Mesenchymal stem cell (in vitro differentiated cells and primary cell): ENCODE data around the gene HLCS.
A peak's percentile ranks its signal among the peaks of the same experiment; 100 is the strongest.

ENCODE experiments used
- DNase-seq: peaks from one replicate; pipeline ENCODE4 v3.0.0-alpha.2; 2013
- H2AFZ ChIP-seq: one replicate; pipeline ENCODE4 v1.6.1; 2013; ENCODE audit warnings: low read depth, mild to moderate bottlenecking, control low read depth, inconsistent platforms, low read length, moderate library complexity
- H2AK5ac ChIP-seq: 2 replicates; pipeline ENCODE4 v1.6.1; 2013; ENCODE audit warnings: low read length, moderate library complexity, mild to moderate bottlenecking, inconsistent platforms; ENCODE audit not compliant: severe bottlenecking
- H2BK120ac ChIP-seq: one replicate; pipeline ENCODE4 v1.6.1; 2013; ENCODE audit warnings: low read depth, mild to moderate bottlenecking, inconsistent platforms, low read length, moderate library complexity
- H2BK12ac ChIP-seq, 2 experiments: one replicate each; pipeline ENCODE4 v1.6.1; 2013; ENCODE audit warnings: inconsistent platforms in 2 of 2, low read length in 2 of 2, mild to moderate bottlenecking in 2 of 2, moderate library complexity in 2 of 2, control low read depth in 1 of 2
- H2BK15ac ChIP-seq: one replicate; pipeline ENCODE4 v1.6.1; 2013; ENCODE audit warnings: mild to moderate bottlenecking, low read depth, inconsistent platforms; ENCODE audit not compliant: poor library complexity, severe bottlenecking
- H2BK5ac ChIP-seq: 2 replicates; pipeline ENCODE4 v1.6.1; 2013; ENCODE audit warnings: low read depth, mild to moderate bottlenecking, low read length, control low read depth, inconsistent platforms; ENCODE audit not compliant: poor library complexity, severe bottlenecking
- H3K14ac ChIP-seq, 2 experiments: one replicate each; pipeline ENCODE4 v1.6.1; 2013; ENCODE audit warnings: inconsistent platforms in 2 of 2, low read length in 2 of 2, control low read depth in 1 of 2, mild to moderate bottlenecking in 1 of 2, moderate library complexity in 1 of 2
- H3K18ac ChIP-seq, 2 experiments: one replicate each; pipeline ENCODE4 v1.6.1; 2013; ENCODE audit warnings: inconsistent platforms in 2 of 2, low read length in 2 of 2, control low read depth in 1 of 2, low read depth in 1 of 2, mild to moderate bottlenecking in 1 of 2
- H3K23ac ChIP-seq, 2 experiments: one replicate each; pipeline ENCODE4 v1.6.1; 2013; ENCODE audit warnings: inconsistent platforms in 2 of 2, low read length in 2 of 2, mild to moderate bottlenecking in 2 of 2, moderate library complexity in 2 of 2, control low read depth in 1 of 2
- H3K27ac ChIP-seq: 2 replicates; pipeline ENCODE4 v1.5.1; 2013; ENCODE audit warnings: mild to moderate bottlenecking, moderate library complexity, low read length, control low read depth, inconsistent platforms; ENCODE audit not compliant: poor library complexity, severe bottlenecking
- H3K27me3 ChIP-seq, 2 experiments: 2 replicates each; pipeline versions ENCODE4 v1.6.1 to v1.7.0; 2013; ENCODE audit warnings: low read length in 2 of 2, mild to moderate bottlenecking in 2 of 2, moderate library complexity in 2 of 2, control low read depth in 1 of 2, inconsistent platforms in 1 of 2; ENCODE audit not compliant: control insufficient read depth in 1 of 2, insufficient read depth in 1 of 2
- H3K36me3 ChIP-seq, 2 experiments: 2 replicates each; pipeline versions ENCODE4 v1.6.1 to v1.7.0; 2013; ENCODE audit warnings: low read length in 2 of 2, control low read depth in 1 of 2, inconsistent platforms in 1 of 2, low read depth in 1 of 2, mild to moderate bottlenecking in 1 of 2; ENCODE audit not compliant: insufficient read depth in 2 of 2, control insufficient read depth in 1 of 2
- H3K4ac ChIP-seq, 2 experiments: one replicate each; pipeline ENCODE4 v1.6.1; 2013; ENCODE audit warnings: inconsistent platforms in 2 of 2, low read length in 2 of 2, mild to moderate bottlenecking in 2 of 2, moderate library complexity in 2 of 2, control low read depth in 1 of 2, low read depth in 1 of 2
- H3K4me1 ChIP-seq: 2 replicates; pipeline ENCODE4 v1.6.1; 2013; ENCODE audit warnings: low read depth, low read length, control low read depth; ENCODE audit not compliant: control insufficient read depth, insufficient read depth
- H3K4me2 ChIP-seq: 2 replicates; pipeline ENCODE4 v1.6.1; 2013; ENCODE audit warnings: low read length, mild to moderate bottlenecking, inconsistent platforms; ENCODE audit not compliant: poor library complexity, severe bottlenecking
- H3K4me3 ChIP-seq, 2 experiments: 2 replicates each; pipeline versions ENCODE4 v1.5.1 to v1.7.0; 2013; ENCODE audit warnings: low read length in 2 of 2, mild to moderate bottlenecking in 2 of 2, control low read depth in 1 of 2, low read depth in 1 of 2; ENCODE audit not compliant: insufficient read depth in 1 of 2
- H3K79me1 ChIP-seq: replicated peaks from 2 replicates; pipeline ENCODE4 v1.6.1; 2013; ENCODE audit warnings: mild to moderate bottlenecking, control low read depth, low read length, inconsistent platforms; ENCODE audit not compliant: poor library complexity, severe bottlenecking
- H3K9ac ChIP-seq: 2 replicates; pipeline ENCODE4 v1.7.0; 2013; ENCODE audit warnings: mild to moderate bottlenecking, low read length, moderate library complexity
- H3K9me3 ChIP-seq: 2 replicates; pipeline ENCODE4 v1.7.0; 2013; ENCODE audit warnings: mild to moderate bottlenecking, low read length; ENCODE audit not compliant: control insufficient read depth
- H4K8ac ChIP-seq: one replicate; pipeline ENCODE4 v1.6.1; 2013; ENCODE audit warnings: inconsistent platforms, mild to moderate bottlenecking, low read length, moderate library complexity
- H4K91ac ChIP-seq: one replicate; pipeline ENCODE4 v1.6.1; 2013; ENCODE audit warnings: mild to moderate bottlenecking, low read length, inconsistent platforms
- WGBS: methylation state at CpG from one replicate; pipeline ENCODE4 v1.1.7; 2013; ENCODE audit warnings: mixed read lengths; 5-methylcytosine and 5-hydroxymethylcytosine counted together

Gene HLCS

GRCh38 chr21:36928960-36929359, 37.5 kb downstream of the HLCS start:
- H2AFZ ChIP-seq: no peak overlapping the region
- H2BK12ac ChIP-seq: no peak overlapping the region
- WGBS: 90% methylated on average over 4 of the region's 5 CpGs
- peaks cover 15% of the 10 kb centered on the region for H3K79me1 ChIP-seq
- H3K4ac ChIP-seq: no peak overlapping the region
- H3K18ac ChIP-seq: no peak overlapping the region
- H3K9me3 ChIP-seq: no peaks in the 10 kb centered on the region
- no peak overlapping the region for H2BK120ac ChIP-seq
- H3K9ac ChIP-seq: no peak overlapping the region
- no peak for DNase-seq
- H3K23ac ChIP-seq: no peak overlapping the region
- no peak overlapping the region for H4K8ac ChIP-seq
- H3K27ac ChIP-seq: no peak overlapping the region
- H4K91ac ChIP-seq: no peak overlapping the region
- peaks cover 16 to 25% of the 10 kb centered on the region in 2 experiments for H3K36me3 ChIP-seq
- H3K4me2 ChIP-seq: no peak overlapping the region
- no peaks in the 10 kb centered on the region for H3K27me3 ChIP-seq
- H2BK15ac ChIP-seq: no peak overlapping the region
- H3K4me3 ChIP-seq: no peak overlapping the region
- no peak overlapping the region for H2AK5ac ChIP-seq
- no peak overlapping the region for H2BK5ac ChIP-seq
- H3K4me1 ChIP-seq: peaks cover 4% of the 10 kb centered on the region
- H3K14ac ChIP-seq: no peak overlapping the region

GRCh38 chr21:36927719-36928117, 38.8 kb downstream of the HLCS start:
- no peak overlapping the region for H4K8ac ChIP-seq
- no peak overlapping the region for H3K18ac ChIP-seq
- H2BK5ac ChIP-seq: no peak overlapping the region

GRCh38 chr21:36926989-36927718, 39.3 kb downstream of the HLCS start:
- H3K4me3 ChIP-seq: no peak overlapping the region
- no peak for DNase-seq
- H3K4ac ChIP-seq: no peak overlapping the region
- H4K91ac ChIP-seq: no peak overlapping the region
- 85% methylated on average over 14 of the region's 17 CpGs for WGBS
- no peaks in the 10 kb centered on the region for H3K27me3 ChIP-seq
- H3K14ac ChIP-seq: no peak overlapping the region
- no peak overlapping the region for H2BK15ac ChIP-seq
- no peaks in the 10 kb centered on the region for H3K9me3 ChIP-seq
- peaks cover 28% of the 10 kb centered on the region for H3K79me1 ChIP-seq
- H3K36me3 ChIP-seq: peaks cover 14 to 16% of the 10 kb centered on the region in 2 experiments
- no peak overlapping the region for H2AK5ac ChIP-seq
- H3K4me2 ChIP-seq: no peak overlapping the region
- H4K8ac ChIP-seq: no peak overlapping the region
- no peak overlapping the region for H2AFZ ChIP-seq
- H3K27ac ChIP-seq: no peak overlapping the region
- peak overlapping the region; percentile 12 for H3K9ac ChIP-seq
- H3K18ac ChIP-seq: no peak overlapping the region
- no peak overlapping the region for H3K23ac ChIP-seq
- no peak overlapping the region for H2BK12ac ChIP-seq
- no peak overlapping the region for H2BK5ac ChIP-seq
- no peak overlapping the region for H2BK120ac ChIP-seq
- H3K4me1 ChIP-seq: peaks cover 4% of the 10 kb centered on the region

More at GRCh38 chr21:36927719-36928117, 38.8 kb downstream of the HLCS start:
- Histone ChIP-seq H3K9ac (no peak overlapping the region), H3K27me3 (no peaks in the 10 kb centered on the region), H4K91ac (no peak overlapping the region), H3K4me3 (no peak overlapping the region), H3K23ac (no peak overlapping the region), H2BK12ac (no peak overlapping the region), H3K27ac (no peak overlapping the region), H3K79me1 (peaks cover 23% of the 10 kb centered on the region), H3K14ac (no peak overlapping the region), H2AK5ac (no peak overlapping the region), H3K4me2 (no peak overlapping the region), H2BK15ac (no peak overlapping the region), H3K4me1 (peaks cover 4% of the 10 kb centered on the region), H3K9me3 (no peaks in the 10 kb centered on the region), H3K36me3 (peaks cover 14 to 16% of the 10 kb centered on the region in 2 experiments), H2AFZ (no peak overlapping the region), H3K4ac (no peak overlapping the region), H2BK120ac (no peak overlapping the region)
- WGBS: 10% methylated on average over 4 of the region's 4 CpGs
- peak; percentile 77 for DNase-seq

GRCh38 chr21:36923270-36923669, 43.2 kb downstream of the HLCS start:
- peaks cover 3% of the 10 kb centered on the region for H3K4me1 ChIP-seq
- H3K4me2 ChIP-seq: no peak overlapping the region
- DNase-seq: peak; percentile 34
- H2BK5ac ChIP-seq: no peak overlapping the region
- H2AK5ac ChIP-seq: no peak overlapping the region
- H2BK12ac ChIP-seq: no peak overlapping the region
- H3K4ac ChIP-seq: no peak overlapping the region
- no peak overlapping the region for H3K23ac ChIP-seq
- no peak overlapping the region for H3K9ac ChIP-seq
- H2AFZ ChIP-seq: no peak overlapping the region
- no peak overlapping the region for H4K91ac ChIP-seq
- no peaks in the 10 kb centered on the region for H3K27me3 ChIP-seq
- H3K9me3 ChIP-seq: no peaks in the 10 kb centered on the region
- H3K4me3 ChIP-seq: no peak overlapping the region
- H3K14ac ChIP-seq: no peak overlapping the region
- peaks cover 27% of the 10 kb centered on the region for H3K79me1 ChIP-seq
- no peak overlapping the region for H3K18ac ChIP-seq
- H3K36me3 ChIP-seq: peaks cover 9 to 12% of the 10 kb centered on the region in 2 experiments
- no peak overlapping the region for H2BK15ac ChIP-seq
- H2BK120ac ChIP-seq: no peak overlapping the region
- H3K27ac ChIP-seq: no peak overlapping the region
- H4K8ac ChIP-seq: no peak overlapping the region
- WGBS: 64% methylated on average over 14 of the region's 14 CpGs
